B cell (primary cell): ENCODE results near the gene FAM78B.

Source experiments
- EZH2 ChIP-seq: IDR thresholded peaks from 2 replicates; pipeline ENCODE4 v1.6.1; 2012; ENCODE audit warnings: borderline replicate concordance, low read depth, mild to moderate bottlenecking, moderate library complexity, low read length; ENCODE audit not compliant: insufficient read depth, poor library complexity, severe bottlenecking
- TF ChIP-seq, protein P1 (sequence below): fragments of 200-600 bp; IDR thresholded peaks from one replicate; pipeline ENCODE4 v1.8.0; 2022; ENCODE audit warnings: antibody characterized with exemption, mild to moderate bottlenecking

DNA sequence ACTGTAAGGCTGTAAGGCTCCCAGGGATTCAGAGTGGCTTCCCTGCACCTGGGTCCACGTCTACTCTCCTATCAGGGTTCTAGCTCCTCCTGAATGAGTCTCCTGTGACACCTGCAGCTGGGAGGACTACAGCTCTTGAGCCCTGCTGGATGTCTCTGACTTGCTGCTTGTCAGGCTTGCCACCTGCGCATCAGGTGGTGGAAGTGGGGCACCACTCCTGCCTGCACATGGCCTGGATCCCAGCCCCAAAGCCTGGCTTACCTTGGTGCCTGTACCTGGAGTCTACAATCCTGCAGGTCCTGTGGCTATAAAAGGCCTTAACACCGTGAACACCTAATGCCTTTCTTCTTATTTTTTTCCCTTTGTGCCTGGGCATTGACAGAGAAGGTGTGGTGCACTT lies 82.2 kb downstream of the FAM78B start:
- TF ChIP-seq, protein P1, sequence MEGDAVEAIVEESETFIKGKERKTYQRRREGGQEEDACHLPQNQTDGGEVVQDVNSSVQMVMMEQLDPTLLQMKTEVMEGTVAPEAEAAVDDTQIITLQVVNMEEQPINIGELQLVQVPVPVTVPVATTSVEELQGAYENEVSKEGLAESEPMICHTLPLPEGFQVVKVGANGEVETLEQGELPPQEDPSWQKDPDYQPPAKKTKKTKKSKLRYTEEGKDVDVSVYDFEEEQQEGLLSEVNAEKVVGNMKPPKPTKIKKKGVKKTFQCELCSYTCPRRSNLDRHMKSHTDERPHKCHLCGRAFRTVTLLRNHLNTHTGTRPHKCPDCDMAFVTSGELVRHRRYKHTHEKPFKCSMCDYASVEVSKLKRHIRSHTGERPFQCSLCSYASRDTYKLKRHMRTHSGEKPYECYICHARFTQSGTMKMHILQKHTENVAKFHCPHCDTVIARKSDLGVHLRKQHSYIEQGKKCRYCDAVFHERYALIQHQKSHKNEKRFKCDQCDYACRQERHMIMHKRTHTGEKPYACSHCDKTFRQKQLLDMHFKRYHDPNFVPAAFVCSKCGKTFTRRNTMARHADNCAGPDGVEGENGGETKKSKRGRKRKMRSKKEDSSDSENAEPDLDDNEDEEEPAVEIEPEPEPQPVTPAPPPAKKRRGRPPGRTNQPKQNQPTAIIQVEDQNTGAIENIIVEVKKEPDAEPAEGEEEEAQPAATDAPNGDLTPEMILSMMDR = no peak
- TF ChIP-seq EZH2 = no peak
